Natural killer cell (primary cell): ENCODE data around the gene SLC43A3. TPM values are rescaled to one million over a fixed set of nuclear protein-coding genes. Genes with fewer than 3 reads are reported as not detected.

Experiments used
- ATAC-seq, 3 donors: fragments of 150-1000 bp in 2 of 3; fragments of 200-7000 bp in 1 of 3; cut with Tn5 transposase; 1 replicate in 1 of 3; 2 replicates in 2 of 3; pipeline ENCODE4 v1.10.0; 2021; ENCODE audit warnings: mild to moderate bottlenecking in 2 of 3, moderate library complexity in 2 of 3
- DNase-seq, 2 donors: peaks; one replicate each; pipeline versions ENCODE4 v3.0.0 to v3.0.0-alpha.2; 2013 to 2021; ENCODE audit warnings: mixed read lengths in 1 of 2
- H3K27ac ChIP-seq: one replicate; pipeline ENCODE4 v1.5.1; 2013; ENCODE audit warnings: mild to moderate bottlenecking, low read length
- H3K27me3 ChIP-seq: one replicate; pipeline ENCODE4 v1.6.1; 2013; ENCODE audit warnings: low read length; ENCODE audit not compliant: control insufficient read depth, insufficient read depth
- H3K36me3 ChIP-seq: one replicate; pipeline ENCODE4 v1.6.1; 2013; ENCODE audit warnings: low read length; ENCODE audit not compliant: control insufficient read depth, insufficient read depth
- H3K4me1 ChIP-seq: one replicate; pipeline ENCODE4 v1.6.1; 2013; ENCODE audit warnings: low read length; ENCODE audit not compliant: control insufficient read depth, insufficient read depth
- H3K4me3 ChIP-seq: one replicate; pipeline ENCODE4 v1.5.1; 2013; ENCODE audit warnings: low read length
- H3K9me3 ChIP-seq: one replicate; pipeline ENCODE4 v1.6.1; 2013; ENCODE audit warnings: low read length; ENCODE audit not compliant: control insufficient read depth, insufficient read depth
- H3K27ac Mint-ChIP-seq, 2 donors: one replicate each; pipeline ENCODE4 v1.8.0; 2022; ENCODE audit warnings: mild to moderate bottlenecking in 2 of 2, mixed read lengths in 2 of 2, moderate library complexity in 1 of 2
- H3K27me3 Mint-ChIP-seq, 2 donors: one replicate each; pipeline ENCODE4 v1.8.0; 2022; ENCODE audit warnings: low read depth in 2 of 2, mixed read lengths in 2 of 2
- H3K36me3 Mint-ChIP-seq: one replicate; pipeline ENCODE4 v1.8.0; 2022; ENCODE audit warnings: mixed read lengths
- H3K4me1 Mint-ChIP-seq, 2 donors: one replicate each; pipeline ENCODE4 v1.8.0; 2022; ENCODE audit warnings: mixed read lengths in 2 of 2
- H3K4me3 Mint-ChIP-seq: one replicate; pipeline ENCODE4 v1.8.0; 2022; ENCODE audit warnings: mild to moderate bottlenecking, moderate library complexity, mixed read lengths
- H3K9me3 Mint-ChIP-seq, 2 donors: one replicate each; pipeline ENCODE4 v1.8.0; 2022; ENCODE audit warnings: mixed read lengths in 2 of 2
- WGBS: methylation state at CpG from one replicate; pipeline ENCODE4 v1.1.7; 2013; ENCODE audit warnings: missing lambda C conversion rate; ENCODE audit not compliant: insufficient coverage; 5-methylcytosine and 5-hydroxymethylcytosine counted together
- intact Hi-C: fragments of 100-400 bp; cut with micrococcal nuclease; formaldehyde crosslinking; loops from one replicate; pipeline ENCODE4 v1.14.2; 2022
- total RNA-seq, 4 donors: library from RNA; stranded (reverse); fragments of 120-200 nt in 1 of 4; gene quantifications; one replicate each; pipeline versions ENCODE4 v1.2.3 to v1.2.4, GENCODE V29; 2013 to 2022
- TF ChIP-seq, protein P1 (sequence below): fragments of 200-600 bp; IDR thresholded peaks from one replicate; pipeline ENCODE4 v1.8.0; 2022; ENCODE audit warnings: antibody characterized with exemption

Gene SLC43A3
- total RNA-seq, 3 donors from 2014 or later (not counting 1 experiment from before 2014, with no cell fraction given) = 17.0 to 22.2 (median 20.7) TPM

GRCh38 chr11:57395905-57396623 lies 30.9 kb downstream of the SLC43A3 start:
- H3K27me3 ChIP-seq = no peaks in the 10 kb centered on the region
- H3K9me3 Mint-ChIP-seq = no peaks in the 10 kb centered on the region
- H3K27ac ChIP-seq = no peak overlapping the region
- H3K36me3 ChIP-seq = no peaks in the 10 kb centered on the region
- H3K4me3 Mint-ChIP-seq = no peak overlapping the region
- H3K36me3 Mint-ChIP-seq = no peaks in the 10 kb centered on the region
- WGBS = 91% methylated on average over 11 of the region's 11 CpGs
- H3K27me3 Mint-ChIP-seq = peaks cover 4 to 10% of the 10 kb centered on the region in 2 donors
- H3K27ac Mint-ChIP-seq = no peak overlapping the region
- TF ChIP-seq, protein P1, sequence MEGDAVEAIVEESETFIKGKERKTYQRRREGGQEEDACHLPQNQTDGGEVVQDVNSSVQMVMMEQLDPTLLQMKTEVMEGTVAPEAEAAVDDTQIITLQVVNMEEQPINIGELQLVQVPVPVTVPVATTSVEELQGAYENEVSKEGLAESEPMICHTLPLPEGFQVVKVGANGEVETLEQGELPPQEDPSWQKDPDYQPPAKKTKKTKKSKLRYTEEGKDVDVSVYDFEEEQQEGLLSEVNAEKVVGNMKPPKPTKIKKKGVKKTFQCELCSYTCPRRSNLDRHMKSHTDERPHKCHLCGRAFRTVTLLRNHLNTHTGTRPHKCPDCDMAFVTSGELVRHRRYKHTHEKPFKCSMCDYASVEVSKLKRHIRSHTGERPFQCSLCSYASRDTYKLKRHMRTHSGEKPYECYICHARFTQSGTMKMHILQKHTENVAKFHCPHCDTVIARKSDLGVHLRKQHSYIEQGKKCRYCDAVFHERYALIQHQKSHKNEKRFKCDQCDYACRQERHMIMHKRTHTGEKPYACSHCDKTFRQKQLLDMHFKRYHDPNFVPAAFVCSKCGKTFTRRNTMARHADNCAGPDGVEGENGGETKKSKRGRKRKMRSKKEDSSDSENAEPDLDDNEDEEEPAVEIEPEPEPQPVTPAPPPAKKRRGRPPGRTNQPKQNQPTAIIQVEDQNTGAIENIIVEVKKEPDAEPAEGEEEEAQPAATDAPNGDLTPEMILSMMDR = no peak
- H3K9me3 ChIP-seq = no peaks in the 10 kb centered on the region
- no peaks in the 10 kb centered on the region for H3K4me1 Mint-ChIP-seq
- ATAC-seq (no peak), DNase-seq (no peak)
- intact Hi-C loops = no loop called here
- no peak overlapping the region for H3K4me3 ChIP-seq
- no peaks in the 10 kb centered on the region for H3K4me1 ChIP-seq

GRCh38 chr11:57394203-57394965 lies 32.5 kb downstream of the SLC43A3 start:
- Histone ChIP-seq H3K27ac (no peak overlapping the region), H3K9me3 (no peaks in the 10 kb centered on the region), H3K4me1 (no peaks in the 10 kb centered on the region), H3K36me3 (no peaks in the 10 kb centered on the region), H3K4me3 (no peak overlapping the region), H3K27me3 (no peaks in the 10 kb centered on the region)
- Mint-ChIP-seq H3K27me3 (peaks cover 8 to 26% of the 10 kb centered on the region in 2 donors), H3K27ac (no peak overlapping the region), H3K4me1 (no peaks in the 10 kb centered on the region), H3K36me3 (no peaks in the 10 kb centered on the region), H3K9me3 (no peaks in the 10 kb centered on the region), H3K4me3 (no peak overlapping the region)
- no peak for ATAC-seq
- WGBS = 91% methylated on average over 4 of the region's 4 CpGs
- no peak for DNase-seq
- TF ChIP-seq, protein P1 = no peak
- intact Hi-C loops = no loop called here

DNA sequence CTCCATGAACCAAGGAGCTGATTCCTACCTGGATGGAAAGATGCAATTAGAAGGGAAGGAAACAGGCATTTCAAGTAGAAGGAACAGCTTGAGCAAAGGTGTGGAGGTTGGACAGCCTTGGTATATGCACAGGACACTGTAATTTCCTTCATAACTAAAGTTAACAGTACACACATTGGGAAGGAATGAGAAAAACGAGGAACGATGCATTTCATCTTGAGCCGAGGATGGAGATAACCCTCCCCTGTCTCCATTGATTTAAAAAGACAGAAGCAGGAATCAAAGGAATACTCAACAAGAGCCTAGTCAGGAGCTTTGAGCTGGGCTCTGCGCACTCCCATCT lies 34.2 kb downstream of the SLC43A3 start:
- ATAC-seq (no peak), DNase-seq (no peak)
- Mint-ChIP-seq H3K27me3 (peaks cover 12 to 30% of the 10 kb centered on the region in 2 donors), H3K36me3 (no peaks in the 10 kb centered on the region), H3K4me3 (no peak overlapping the region), H3K4me1 (no peaks in the 10 kb centered on the region), H3K9me3 (no peaks in the 10 kb centered on the region), H3K27ac (no peak overlapping the region)
- Histone ChIP-seq H3K4me3 (no peak overlapping the region), H3K9me3 (no peaks in the 10 kb centered on the region), H3K27ac (no peak overlapping the region), H3K4me1 (no peaks in the 10 kb centered on the region), H3K27me3 (no peaks in the 10 kb centered on the region), H3K36me3 (no peaks in the 10 kb centered on the region)
- 97% methylated on average over 4 of the region's 4 CpGs for WGBS
- TF ChIP-seq, protein P1 = no peak
- intact Hi-C loops = no loop called here
